NCI-H774 (cell line): Measurements from ENCODE around the gene NAA15.
"Not testable (repeated sequence)": the region's sequence is repeated elsewhere in the genome, so short reads cannot be mapped to it uniquely, and the experiment has no call there.

Experiments
- DNase-seq: peaks from one replicate; lab custom pipeline; 2025; lab: John Stamatoyannopoulos, UW

The NAA15 gene

DNA sequence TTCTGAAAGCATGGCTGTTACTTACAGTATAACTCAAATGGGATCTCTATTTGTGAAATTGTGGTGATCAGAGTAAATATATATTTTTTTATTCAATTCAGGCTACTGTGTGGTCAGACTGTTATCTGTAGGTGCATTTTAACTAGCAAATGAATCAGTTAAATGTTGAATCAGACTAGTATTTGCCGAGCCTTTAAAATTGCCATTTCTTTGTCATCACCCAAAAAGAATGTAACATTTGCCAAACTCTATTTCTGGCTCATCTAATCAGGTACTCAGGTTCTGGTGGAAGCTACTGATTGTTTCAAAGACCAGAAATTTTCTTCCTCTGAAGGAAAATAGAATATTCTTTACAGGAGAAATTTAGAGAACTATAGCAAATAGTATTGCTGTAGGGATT, 1.8 kb upstream of the NAA15 start:
- DNase-seq, result no peak

DNA sequence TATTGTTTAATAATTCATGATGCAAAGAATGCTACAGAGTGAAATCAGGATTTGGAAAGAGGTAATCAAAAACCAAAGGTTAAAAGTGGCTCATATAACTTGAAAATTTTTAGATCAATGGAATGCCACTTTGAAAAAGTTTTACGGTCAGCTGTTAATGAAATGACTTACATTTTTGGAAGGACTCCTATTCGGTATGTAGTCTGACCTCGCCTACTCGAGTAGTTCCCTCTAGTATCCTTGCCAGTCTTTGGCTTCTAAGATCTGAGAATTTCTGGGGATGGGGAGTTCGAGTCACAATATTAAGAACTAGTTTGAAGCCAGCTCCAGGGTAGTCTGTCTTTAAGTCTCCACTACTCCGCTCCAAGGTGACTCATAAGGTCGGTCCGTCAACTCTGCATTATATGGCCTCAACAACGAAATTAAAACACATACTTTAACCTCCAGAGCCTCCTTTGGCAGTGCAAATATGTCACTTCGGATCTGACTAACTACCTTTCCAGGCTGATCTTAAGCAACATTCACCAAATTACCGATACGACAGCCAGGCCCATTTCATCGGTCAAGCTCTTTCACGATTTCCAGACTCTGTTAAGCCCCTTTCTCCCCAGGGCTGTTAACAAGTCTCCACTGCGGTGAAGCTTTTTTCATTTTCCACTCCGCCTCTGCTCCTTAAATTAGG, 733 bp upstream of the NAA15 start:
- DNase-seq, result no peak

DNA sequence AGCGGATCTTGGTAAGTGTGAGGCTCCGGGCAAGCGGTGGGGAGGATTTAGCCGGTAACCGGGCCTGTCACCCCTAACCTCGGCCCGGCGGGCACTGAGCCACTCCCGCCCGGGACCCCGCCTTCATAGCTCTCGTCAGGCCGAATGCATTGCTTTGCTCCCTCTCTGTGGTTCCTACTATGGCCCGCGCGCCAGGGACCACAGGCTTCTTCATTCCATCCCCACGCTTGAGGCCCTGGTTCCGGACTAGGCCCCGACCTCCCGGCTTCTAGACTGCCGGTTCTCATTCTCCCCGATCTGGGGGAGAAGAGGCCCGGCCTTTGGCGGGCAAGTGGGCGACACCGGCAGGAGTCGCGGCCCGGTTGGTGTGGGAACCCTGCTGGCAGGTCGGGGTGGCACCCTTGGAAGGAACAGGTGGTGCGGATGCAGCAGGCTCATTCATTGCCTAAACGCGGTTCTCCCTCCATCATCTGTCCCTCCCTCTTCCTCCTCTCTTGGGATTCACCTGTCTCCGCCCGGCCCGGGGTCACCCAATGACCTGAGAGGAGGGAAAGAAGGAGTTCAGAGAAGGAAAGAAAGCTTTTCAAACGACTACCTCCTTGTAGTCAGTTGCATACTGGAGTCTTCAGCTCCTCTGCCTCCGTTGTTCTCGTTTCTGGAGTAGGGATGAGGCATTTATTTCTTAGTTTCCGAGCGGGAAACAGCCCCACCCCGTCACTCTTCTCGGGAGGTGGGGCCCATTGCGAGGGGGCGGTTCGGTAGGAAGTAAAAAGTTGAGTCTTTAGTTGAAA, 711 bp downstream of the NAA15 start, which contains the start of gene NDUFC1:
NDUFC1 (minus strand) TSS at position 657 of the 791 bp plus-strand sequence. CDS start 6,679 bp downstream, outside the sequence.
- no peak for DNase-seq

DNA sequence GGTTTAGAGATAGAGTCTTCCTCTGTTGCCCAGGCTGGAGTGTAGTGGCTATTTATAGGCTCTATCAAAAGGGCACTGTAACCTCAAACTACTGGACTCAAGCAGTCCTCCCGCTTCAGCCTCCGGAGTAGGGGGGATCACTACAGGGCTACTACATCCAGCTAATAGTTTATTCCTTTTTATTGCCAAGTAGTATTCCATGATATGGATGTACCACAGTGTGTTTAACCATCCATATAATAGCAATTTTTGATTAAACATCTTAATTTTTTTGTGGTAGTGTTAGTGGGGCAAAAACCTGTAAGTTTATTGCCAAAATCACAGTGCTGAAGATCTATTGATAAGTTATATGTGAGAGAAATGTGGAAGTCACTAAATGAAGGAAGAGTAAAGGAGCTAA, 3.6 kb downstream of the NAA15 start:
- no peak for DNase-seq

DNA sequence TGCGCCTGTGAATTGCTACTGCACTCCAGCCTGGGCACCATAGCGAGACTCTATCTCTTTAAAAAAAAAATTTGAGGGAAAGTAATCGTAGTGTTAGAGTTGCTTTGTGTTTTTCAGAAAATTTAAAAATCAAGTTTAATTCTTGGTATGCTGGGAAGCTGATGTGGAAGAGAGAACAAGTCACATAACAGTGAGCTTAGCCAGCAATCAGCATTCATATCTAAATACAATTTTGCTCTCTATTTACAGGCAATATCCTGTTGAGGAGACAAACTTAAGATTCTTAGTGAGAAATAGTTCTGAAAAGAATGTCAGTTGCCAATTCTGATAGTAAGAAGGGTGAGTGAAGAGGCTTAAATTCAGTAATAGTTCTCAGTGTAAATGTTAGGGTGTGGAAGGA, 10.6 kb downstream of the NAA15 start:
- no peak for DNase-seq

DNA sequence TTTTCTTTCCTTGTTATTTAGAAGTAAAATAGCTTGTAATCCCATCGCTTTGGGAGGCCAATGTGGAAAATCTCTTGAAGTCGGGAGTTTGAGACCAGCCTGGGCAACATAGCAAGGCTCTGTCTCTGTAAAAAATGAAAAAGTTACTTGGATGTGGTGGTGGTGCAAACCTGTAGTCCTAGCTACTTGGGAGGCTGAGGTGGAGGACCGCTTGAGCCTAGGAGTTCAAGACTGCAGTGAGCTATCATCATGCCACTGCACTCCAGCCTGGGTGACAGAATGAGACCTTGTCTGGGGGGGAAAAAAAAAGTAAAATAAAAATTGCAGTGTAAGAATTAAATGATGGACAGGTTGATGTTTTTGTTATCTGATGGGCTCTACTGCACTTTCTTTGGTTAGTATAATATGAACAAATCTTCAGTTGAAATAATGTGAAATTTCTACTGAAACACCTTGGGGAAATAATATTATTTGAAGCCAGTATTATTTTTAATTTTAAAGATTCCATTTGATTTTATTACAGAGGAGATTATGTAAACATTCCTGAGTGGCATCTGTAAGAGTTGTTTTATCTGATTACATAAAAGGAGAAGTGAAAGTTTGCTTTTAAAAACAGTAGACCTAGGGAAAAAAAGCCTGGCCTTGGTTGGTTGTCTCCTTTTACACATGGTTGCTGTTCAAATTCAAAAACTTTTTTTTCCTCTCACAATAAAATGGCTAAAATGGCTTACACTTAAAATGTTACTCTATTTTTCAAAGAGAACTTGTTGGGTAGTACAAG, 11.4 kb downstream of the NAA15 start:
- no peak for DNase-seq

DNA sequence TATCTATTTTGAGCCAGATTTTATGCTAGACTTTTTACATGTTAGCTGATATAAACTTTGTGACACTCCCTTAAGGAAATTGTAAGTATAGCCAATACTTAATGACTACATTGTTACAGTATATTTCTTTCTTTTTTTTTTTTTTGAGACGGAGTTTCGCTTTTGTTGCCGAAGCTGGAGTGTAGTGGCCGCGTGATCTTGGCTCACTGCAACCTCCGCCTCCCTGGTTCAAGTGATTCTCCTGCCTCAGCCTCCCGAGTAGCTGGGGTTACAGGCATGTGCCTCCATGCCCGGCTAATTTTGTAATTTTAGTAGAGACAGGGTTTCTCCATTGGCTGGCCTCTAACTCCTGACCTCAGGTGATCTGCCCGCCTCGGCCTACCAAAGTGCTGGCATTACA, 12.1 kb downstream of the NAA15 start:
- DNase-seq, result not testable (repeated sequence)

DNA sequence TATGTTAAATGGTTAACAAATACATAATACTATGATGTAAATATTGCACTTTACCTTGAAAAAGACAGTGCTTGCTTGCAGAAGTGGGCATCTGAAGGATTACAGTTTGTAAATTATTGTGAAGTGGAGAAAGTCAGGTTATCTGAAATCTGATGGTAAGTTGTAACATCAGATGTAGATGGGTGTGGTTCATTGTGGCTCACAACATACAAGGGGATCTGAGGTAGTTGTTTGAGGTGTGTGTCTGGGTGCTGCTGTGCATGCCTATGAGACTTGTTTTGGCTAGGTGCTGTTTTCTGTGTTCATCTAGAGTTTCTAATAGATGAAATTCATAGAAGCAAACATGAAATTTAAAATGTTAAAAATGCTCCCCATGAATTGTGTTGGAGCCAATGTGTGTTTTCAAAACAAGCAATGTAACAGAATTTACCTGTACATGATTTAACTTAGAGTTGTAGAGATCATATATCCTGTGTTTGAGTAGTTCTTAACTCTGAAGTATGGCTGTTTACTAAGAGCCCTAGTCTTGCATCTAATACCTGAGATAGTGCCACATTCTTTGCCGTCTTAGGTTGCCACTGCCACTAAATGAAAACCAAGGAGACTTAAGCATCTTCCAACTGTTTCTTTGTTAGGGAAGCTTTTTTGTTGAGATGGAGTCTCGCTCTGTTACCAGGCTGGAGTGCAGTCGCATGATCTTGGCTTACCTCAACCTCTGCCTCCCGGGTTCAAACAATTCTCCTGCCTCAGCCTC, 12.9 kb downstream of the NAA15 start:
- DNase-seq, result no peak

DNA sequence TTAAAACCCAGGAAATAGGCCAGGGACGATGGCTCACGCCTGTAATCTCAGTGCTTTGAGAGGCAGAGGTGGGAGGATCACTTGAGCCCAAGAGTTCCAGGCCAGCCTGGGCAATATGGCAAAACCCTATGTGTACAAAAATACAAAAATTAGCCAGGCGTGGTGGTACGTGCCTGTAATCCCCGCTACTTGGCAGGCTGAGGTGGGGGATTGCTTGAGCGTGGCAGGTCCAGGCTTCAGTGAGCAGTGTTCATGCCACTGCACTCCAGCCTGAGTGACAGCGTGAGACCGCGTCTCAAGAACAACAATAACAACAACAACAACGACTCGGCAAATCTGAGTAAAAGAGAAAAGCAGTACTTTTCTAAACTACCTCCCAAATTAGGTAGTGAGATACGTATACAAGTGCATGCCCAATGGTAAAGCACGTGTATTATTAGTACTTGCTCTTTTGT, 13.9 kb downstream of the NAA15 start:
- no peak for DNase-seq

DNA sequence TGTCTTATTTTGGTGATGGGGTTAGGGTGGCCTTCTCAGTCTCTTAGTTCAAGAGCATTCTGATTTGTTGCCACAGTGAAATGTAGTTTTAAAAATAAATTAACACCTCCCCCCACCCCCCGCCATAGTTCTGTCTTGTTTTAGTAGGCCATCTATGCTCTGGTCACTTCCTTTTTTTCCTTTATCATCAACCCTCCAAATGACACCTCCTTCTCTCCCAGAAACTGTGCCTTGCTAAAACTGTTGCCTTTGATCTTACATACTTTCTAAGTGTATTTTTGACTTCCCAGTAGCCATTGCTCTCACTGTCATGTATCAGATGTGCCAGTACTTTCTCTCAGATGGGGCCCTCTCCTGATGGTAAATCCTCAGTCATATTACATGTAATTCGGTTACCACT, 15.4 kb downstream of the NAA15 start:
- DNase-seq, result no peak

DNA sequence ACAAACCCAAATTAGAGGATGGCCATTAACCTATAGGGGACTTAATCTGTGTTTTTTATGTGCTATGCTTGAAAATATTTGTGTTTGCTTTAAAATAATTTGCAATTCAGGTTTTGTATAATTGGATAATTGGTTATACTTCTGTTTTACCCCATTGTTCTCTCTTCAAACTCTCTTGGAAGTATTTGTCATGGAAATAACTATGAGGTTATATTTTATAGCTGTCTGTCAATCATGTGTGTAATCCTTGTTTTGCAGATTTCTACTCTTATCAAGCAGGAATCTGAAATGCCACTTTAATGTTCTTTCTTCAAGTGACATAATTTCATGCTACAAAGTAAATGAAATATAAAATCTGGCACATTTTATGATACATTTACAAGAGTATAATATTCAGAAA, 16.3 kb downstream of the NAA15 start:
- no peak for DNase-seq

DNA sequence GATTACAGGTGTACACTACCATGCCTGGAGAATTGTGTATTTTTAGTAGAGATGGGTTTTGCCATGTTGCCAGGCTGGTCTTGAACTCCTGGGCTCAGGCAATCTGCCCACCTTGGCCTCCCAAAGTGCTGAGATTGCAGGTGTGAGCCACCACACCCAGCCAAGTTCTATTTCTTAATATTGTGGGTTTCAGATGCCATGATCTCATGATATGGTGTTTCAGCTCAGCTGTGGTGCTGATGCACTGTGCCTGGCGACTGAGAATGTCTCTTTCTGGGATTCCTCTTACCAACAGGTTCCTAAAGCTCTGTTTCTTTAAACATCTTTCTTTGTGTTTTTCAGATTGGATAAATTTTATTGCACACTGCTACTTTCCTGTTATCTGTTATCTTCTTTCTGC, 18.3 kb downstream of the NAA15 start:
- no peak for DNase-seq

DNA sequence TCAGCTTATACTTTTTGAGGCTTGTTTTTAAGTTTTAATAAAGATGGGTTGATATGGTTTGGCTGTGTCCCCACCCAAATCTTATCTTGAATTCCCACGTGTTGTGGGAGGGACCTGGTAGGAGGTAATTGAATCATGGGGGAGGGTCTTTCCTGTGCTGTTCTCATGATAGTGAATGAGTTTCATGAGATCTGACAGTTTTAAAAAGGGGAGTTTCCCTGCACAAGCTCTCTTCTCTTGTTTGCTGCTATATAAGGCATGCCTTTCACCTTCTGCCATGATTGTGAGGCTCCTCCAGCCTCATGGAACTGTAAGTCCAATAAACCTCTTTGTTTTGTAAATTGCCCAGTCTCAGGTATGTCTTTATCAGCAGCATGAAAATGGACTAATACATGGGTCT, 20.8 kb downstream of the NAA15 start:
- DNase-seq, result not testable (repeated sequence)

DNA sequence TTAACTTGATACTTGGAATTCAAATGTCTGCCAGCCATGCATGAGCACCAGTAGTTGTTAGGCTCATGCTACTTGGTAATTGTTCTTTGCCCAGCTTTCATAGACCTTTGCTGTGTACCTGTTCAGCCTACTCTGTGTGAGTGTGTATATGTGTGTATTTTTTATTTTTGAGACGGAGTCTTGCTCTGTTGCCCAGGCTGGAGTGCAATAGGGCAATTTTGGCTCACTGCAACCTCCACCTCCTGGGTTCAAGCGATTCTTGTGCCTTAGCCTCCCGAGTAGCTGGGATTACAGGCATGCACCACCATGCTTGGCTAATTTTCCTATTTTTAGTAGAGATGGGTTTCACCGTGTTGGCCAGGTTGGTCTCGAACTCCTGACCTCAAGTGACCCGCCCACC, 21.2 kb downstream of the NAA15 start:
- not testable (repeated sequence) for DNase-seq

DNA sequence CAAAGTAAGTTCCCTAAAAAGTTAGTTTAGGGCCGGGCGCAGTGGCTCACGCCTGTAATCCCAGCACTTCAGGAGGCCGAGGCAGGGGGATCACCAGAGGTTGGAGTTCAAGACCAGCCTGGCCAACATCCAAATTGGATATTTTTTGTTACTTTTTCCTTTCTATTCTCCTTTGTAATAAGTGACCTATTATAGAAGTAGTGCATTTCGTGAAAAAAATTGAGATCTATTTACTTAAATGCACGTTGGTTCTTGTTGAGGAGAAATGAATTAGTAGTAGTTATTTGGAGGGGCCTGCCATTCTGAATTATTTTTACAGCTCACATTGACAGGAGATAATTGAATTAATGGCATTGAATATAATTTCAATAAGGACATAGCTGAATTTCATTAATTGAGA, 23.3 kb downstream of the NAA15 start:
- no peak for DNase-seq

DNA sequence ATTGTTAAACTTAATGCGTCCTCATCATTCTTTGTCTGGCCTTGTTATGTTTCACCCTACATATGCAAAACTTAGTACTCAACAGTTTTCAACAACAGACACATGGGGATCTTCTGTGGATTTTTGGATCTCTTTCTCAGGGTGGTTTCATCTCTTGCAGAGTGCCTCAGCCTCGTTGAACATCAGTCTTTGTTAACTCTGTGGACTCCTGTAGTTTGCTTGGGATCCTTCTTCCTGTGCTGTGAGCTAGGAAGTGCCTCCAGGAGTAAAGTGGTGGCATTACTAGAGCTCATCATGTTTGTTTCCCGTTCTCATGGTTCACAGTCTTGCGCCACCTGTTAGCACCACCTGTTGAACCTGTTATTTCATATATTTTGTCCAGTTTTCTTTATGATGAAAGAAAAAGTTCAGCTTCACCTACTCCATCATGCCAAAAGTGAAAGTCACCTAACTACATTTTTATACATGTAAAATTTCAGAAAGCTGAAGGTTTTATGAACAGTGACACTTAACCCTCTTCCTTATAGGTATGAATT, 28.4 kb downstream of the NAA15 start:
- no peak for DNase-seq

DNA sequence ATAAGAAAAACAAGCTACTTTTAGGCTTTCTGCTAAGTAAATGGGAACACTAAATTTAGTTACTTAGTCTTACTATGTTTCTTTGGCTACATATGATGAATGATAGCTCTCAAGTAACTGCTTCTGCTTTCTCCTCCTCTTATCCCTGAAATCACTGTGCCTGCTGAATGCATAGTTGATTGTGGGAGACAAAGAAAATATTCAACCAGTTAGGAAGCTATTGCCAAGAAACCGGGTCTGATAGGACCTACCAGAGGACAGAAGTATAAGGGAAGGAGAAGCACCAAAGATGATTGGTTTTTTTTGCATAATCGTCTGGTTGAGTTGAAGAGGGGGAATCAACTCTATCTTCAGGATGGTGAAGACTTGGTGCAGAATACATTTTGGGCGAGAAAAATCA, 29.0 kb downstream of the NAA15 start:
- DNase-seq, result no peak

DNA sequence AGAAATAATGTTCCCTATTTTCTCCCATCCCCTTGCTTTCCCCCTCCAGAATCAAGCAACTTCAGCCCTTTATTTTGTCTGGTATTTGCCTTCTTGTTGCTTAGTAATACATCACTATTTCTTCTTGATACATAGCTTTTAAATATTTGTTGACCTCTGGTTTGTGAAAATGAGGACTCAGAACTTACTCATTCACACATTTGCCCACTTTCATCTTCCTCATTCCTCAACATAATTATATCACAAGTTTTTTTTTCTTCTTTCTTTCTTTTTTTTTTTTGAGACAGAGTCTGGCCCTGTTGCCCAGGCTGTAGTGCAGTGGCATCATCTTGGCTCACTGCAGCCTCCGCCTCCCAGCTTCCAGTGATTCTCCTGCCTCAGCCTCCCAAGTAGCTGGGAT, 29.9 kb downstream of the NAA15 start:
- DNase-seq, result no peak

DNA sequence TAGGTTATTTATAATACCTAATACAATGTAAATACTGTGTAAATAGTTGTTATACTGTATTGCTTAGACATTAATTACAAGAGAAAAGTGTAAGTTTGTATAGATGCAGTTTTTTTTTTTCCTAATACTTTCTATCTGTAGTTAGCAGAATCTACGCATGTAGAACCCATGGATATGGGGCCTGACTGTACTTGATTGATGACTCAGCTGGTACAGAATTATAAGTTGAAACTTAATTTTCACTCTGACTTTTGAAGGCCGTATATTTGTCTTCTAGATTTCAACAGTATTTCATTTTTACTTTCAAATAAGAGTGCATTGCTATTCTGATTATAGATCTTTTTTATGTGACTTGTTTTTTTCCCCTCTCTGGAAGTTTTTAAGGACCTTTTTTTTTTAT, 31.7 kb downstream of the NAA15 start:
- DNase-seq, result no peak

DNA sequence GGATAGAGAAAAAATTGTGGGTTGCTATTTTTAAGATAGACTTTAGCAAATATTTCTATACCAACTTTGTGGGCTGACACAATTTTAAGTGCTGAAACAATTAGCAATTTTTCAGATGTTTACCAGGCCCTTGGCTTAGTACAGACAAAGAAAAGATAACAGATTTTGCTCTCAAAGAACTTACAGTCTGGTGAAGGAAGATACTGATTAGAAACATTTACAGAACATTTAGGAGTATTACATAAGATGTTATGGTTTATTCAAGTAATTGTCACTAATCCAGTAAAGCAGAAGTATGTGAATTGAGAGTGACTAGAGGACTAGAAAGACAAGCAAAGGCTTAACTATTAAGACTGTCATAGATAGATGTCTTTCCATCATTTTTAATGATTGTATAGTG, 36.3 kb downstream of the NAA15 start:
- no peak for DNase-seq

DNA sequence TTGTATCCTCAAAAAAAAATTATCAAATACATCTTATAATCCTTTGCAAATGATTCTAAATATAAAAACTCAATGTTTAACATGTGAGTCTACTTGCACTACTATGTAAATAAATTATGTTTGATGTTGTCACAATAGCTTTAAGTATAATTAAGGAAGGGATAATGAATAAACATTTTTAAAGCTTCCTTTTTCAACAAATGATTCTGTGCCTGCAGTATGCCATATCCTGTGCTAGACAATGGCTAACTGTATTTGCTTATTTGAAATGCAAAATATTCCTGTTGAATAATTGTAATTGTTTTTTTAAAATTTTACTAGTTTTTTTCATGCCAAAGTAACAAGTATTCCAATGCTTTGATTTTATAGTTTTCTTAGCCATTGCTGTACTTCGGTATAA, 60.0 kb downstream of the NAA15 start:
- DNase-seq, result no peak
